B cell (primary cell): ENCODE data around the gene GGT5. TPM values are rescaled to one million over a fixed set of nuclear protein-coding genes. Genes with fewer than 3 reads are reported as not detected.
A peak's percentile ranks its signal among the peaks of the same experiment; 100 is the strongest.

Experiments used
- ATAC-seq: fragments of 200-7000 bp; cut with Tn5 transposase; one replicate; pipeline ENCODE4 v1.10.0; 2021; ENCODE audit warnings: low read depth, mild to moderate bottlenecking, moderate number of reproducible peaks, moderate library complexity
- CTCF ChIA-PET: fragments of 350-600 bp; sonication (Branson Sonifier 250); formaldehyde crosslinking; loops from one replicate; lab custom pipeline; 2021; ENCODE audit warnings: antibody characterized with exemption, inconsistent platforms; lab: Charles Lee
- POLR2A ChIA-PET: fragments of 350-600 bp; sonication (Branson Sonifier 250); formaldehyde crosslinking; loops from one replicate; lab custom pipeline; 2021; ENCODE audit warnings: antibody characterized with exemption; lab: Charles Lee
- DNase-seq: peaks from one replicate; pipeline ENCODE4 v3.0.0; 2013
- H2AFZ ChIP-seq: 2 replicates; pipeline ENCODE4 v1.6.1; 2012; ENCODE audit warnings: mild to moderate bottlenecking, low read depth, low read length; ENCODE audit not compliant: insufficient read depth, poor library complexity, severe bottlenecking
- H3K27ac ChIP-seq, 2 donors: 1 replicate in 1 of 2; 2 replicates in 1 of 2; pipeline ENCODE4 v1.5.1; 2012 to 2013; ENCODE audit warnings: low read length in 2 of 2, mild to moderate bottlenecking in 2 of 2, moderate library complexity in 1 of 2
- H3K27me3 ChIP-seq, 4 experiments: fragments of 200-600 bp in 1 of 4; sonication (generic) in 1 of 4; replicated peaks in 1 of 4; 1 replicate in 2 of 4; 2 replicates in 2 of 4; pipeline versions ENCODE4 v1.6.1 to v1.7.0; 2013 to 2016; ENCODE audit warnings: low read length in 3 of 4, mild to moderate bottlenecking in 2 of 4, mixed read lengths in 1 of 4, moderate library complexity in 1 of 4; ENCODE audit not compliant: insufficient read depth in 4 of 4, control insufficient read depth in 3 of 4; ENCODE audit errors: control extremely low read depth in 1 of 4
- H3K36me3 ChIP-seq, 2 experiments: replicated peaks in 1 of 2; 1 replicate in 1 of 2; 2 replicates in 1 of 2; pipeline versions ENCODE4 v1.6.1 to v1.7.1; 2013; ENCODE audit warnings: low read length in 1 of 2; ENCODE audit not compliant: insufficient read depth in 2 of 2, control insufficient read depth in 1 of 2; ENCODE audit errors: control extremely low read depth in 1 of 2, extremely low read depth in 1 of 2
- H3K4me1 ChIP-seq, 2 donors: fragments of 200-600 bp in 1 of 2; sonication (generic) in 1 of 2; 1 replicate in 1 of 2; 2 replicates in 1 of 2; pipeline versions ENCODE4 v1.5.1 to v1.6.1; 2013 to 2017; ENCODE audit warnings: low read length in 2 of 2; ENCODE audit not compliant: control insufficient read depth in 2 of 2, insufficient read depth in 2 of 2
- H3K4me2 ChIP-seq: replicated peaks from 2 replicates; pipeline ENCODE3; 2012; ENCODE audit warnings: mild to moderate bottlenecking, low read depth, low read length; ENCODE audit not compliant: poor library complexity, severe bottlenecking
- H3K4me3 ChIP-seq, 5 experiments: fragments of 200-600 bp in 1 of 5; sonication (generic) in 1 of 5; 1 replicate in 3 of 5; 2 replicates in 2 of 5; pipeline versions ENCODE4 v1.5.1 to v1.7.0; 2011 to 2016; ENCODE audit warnings: low read length in 4 of 5, mild to moderate bottlenecking in 4 of 5, low read depth in 2 of 5, control low read depth in 1 of 5, moderate library complexity in 1 of 5; ENCODE audit not compliant: insufficient read depth in 1 of 5; ENCODE audit errors: control extremely low read depth in 1 of 5, extremely low read depth in 1 of 5
- H3K79me2 ChIP-seq: fragments of 200-600 bp; sonication (generic); one replicate; pipeline ENCODE4 v1.6.0; 2016; ENCODE audit warnings: low read length; ENCODE audit not compliant: control insufficient read depth, insufficient read depth
- H3K9ac ChIP-seq: fragments of 200-600 bp; sonication (generic); 2 replicates; pipeline ENCODE4 v1.6.1; 2017; ENCODE audit warnings: mild to moderate bottlenecking, low read length, moderate library complexity
- H3K9me3 ChIP-seq, 3 donors: one replicate each; pipeline versions ENCODE4 v1.6.1 to v1.7.1; 2013; ENCODE audit warnings: low read length in 2 of 3; ENCODE audit not compliant: control insufficient read depth in 2 of 3, insufficient read depth in 1 of 3; ENCODE audit errors: control extremely low read depth in 1 of 3
- H4K20me1 ChIP-seq: 2 replicates; pipeline ENCODE4 v1.6.0; 2012; ENCODE audit warnings: mild to moderate bottlenecking, low read length; ENCODE audit not compliant: insufficient read depth, control insufficient read depth, poor library complexity, severe bottlenecking
- H3K27ac Mint-ChIP-seq: one replicate; pipeline ENCODE4 v1.8.0; 2021; ENCODE audit warnings: mixed read lengths
- H3K27me3 Mint-ChIP-seq: one replicate; pipeline ENCODE4 v1.8.0; 2021; ENCODE audit warnings: mixed read lengths
- H3K4me1 Mint-ChIP-seq: one replicate; pipeline ENCODE4 v1.8.0; 2021; ENCODE audit warnings: mixed read lengths
- H3K4me3 Mint-ChIP-seq: one replicate; pipeline ENCODE4 v1.8.0; 2021; ENCODE audit warnings: mixed read lengths
- H3K9me3 Mint-ChIP-seq: one replicate; pipeline ENCODE4 v1.8.0; 2022; ENCODE audit warnings: mixed read lengths; ENCODE audit not compliant: insufficient read depth
- CTCF ChIP-seq: fragments of 200-600 bp; IDR thresholded peaks from one replicate; pipeline ENCODE4 v1.8.0; 2022; ENCODE audit warnings: antibody characterized with exemption, mild to moderate bottlenecking
- EZH2 ChIP-seq: IDR thresholded peaks from 2 replicates; pipeline ENCODE4 v1.6.1; 2012; ENCODE audit warnings: borderline replicate concordance, low read depth, mild to moderate bottlenecking, moderate library complexity, low read length; ENCODE audit not compliant: insufficient read depth, poor library complexity, severe bottlenecking
- WGBS: methylation state at CpG from one replicate; pipeline ENCODE4 v1.1.5; 2013; ENCODE audit warnings: missing lambda C conversion rate; ENCODE audit not compliant: insufficient coverage; 5-methylcytosine and 5-hydroxymethylcytosine counted together
- intact Hi-C: fragments of 100-400 bp; cut with micrococcal nuclease; formaldehyde crosslinking; loops from one replicate; pipeline ENCODE4 v1.10.0; 2022
- polyA plus RNA-seq: library from polyadenylated mRNA; depleted of rRNA; stranded (reverse); fragments of >200 nt; gene quantifications from 2 replicates; pipeline ENCODE4 v1.2.3, GENCODE V29; 2012
- total RNA-seq, 2 donors: library from RNA; stranded (reverse); fragments of 120-200 nt in 1 of 2; gene quantifications; 1 replicate in 1 of 2; 2 replicates in 1 of 2; pipeline versions ENCODE4 v1.2.3 to v1.2.4, GENCODE V29; 2013 to 2022

The GGT5 gene
- total and polyA plus RNA-seq, 2 donors (not counting 1 experiment from before 2014, with no cell fraction given), result not detected

- no peak overlapping the region for H3K4me2 ChIP-seq
- POLR2A ChIA-PET, result no interaction called here
- DNase-seq (no peak), ATAC-seq (no peak)
- H3K27me3 ChIP-seq, result no peaks in the 10 kb centered on the region
- 0% methylated on average over 1 of the region's 2 CpGs for WGBS
- no peak overlapping the region for H3K27ac ChIP-seq
- TF ChIP-seq EZH2, result no peak
- TF ChIP-seq CTCF, result no peak
- no peaks in the 10 kb centered on the region for H3K79me2 ChIP-seq
- no peak overlapping the region for H3K4me3 ChIP-seq
- peak overlapping the region; percentile 26 for H2AFZ ChIP-seq
- H3K4me1 Mint-ChIP-seq, result peaks cover 34% of the 10 kb centered on the region
- CTCF ChIA-PET, result interaction anchor here (1.4 kb wide), 1 partner anchor 35 kb away, joined by 3 read pairs; no protein-coding TSS in a partner anchor
- peaks cover 18 to 34% of the 10 kb centered on the region in 2 donors for H3K4me1 ChIP-seq
- no peaks in the 10 kb centered on the region for H4K20me1 ChIP-seq
- no peak overlapping the region for H3K9ac ChIP-seq
- H3K9me3 ChIP-seq, result no peaks in the 10 kb centered on the region
- no peaks in the 10 kb centered on the region for H3K9me3 Mint-ChIP-seq
- H3K27me3 Mint-ChIP-seq, result no peaks in the 10 kb centered on the region
- intact Hi-C loops, result no loop called here
- no peak overlapping the region for H3K4me3 Mint-ChIP-seq
- H3K36me3 ChIP-seq, result no peaks in the 10 kb centered on the region
- H3K27ac Mint-ChIP-seq, result no peak overlapping the region
These were observed 36.7 kb downstream of the GGT5 start for GRCh38 chr22:24208012-24208749.

GRCh38 chr22:24207264-24208011 is 37.4 kb downstream of the GGT5 start:
- Histone ChIP-seq H3K9me3 (no peaks in the 10 kb centered on the region), H3K79me2 (no peaks in the 10 kb centered on the region), H3K36me3 (no peaks in the 10 kb centered on the region), H3K27me3 (no peaks in the 10 kb centered on the region), H2AFZ (peak overlapping the region; percentile 26), H3K27ac (no peak overlapping the region), H4K20me1 (no peaks in the 10 kb centered on the region), H3K9ac (no peak overlapping the region), H3K4me2 (no peak overlapping the region), H3K4me1 (peaks cover 16 to 31% of the 10 kb centered on the region in 2 donors), H3K4me3 (no peak overlapping the region)
- 70% methylated on average over 7 of the region's 8 CpGs for WGBS
- Mint-ChIP-seq H3K27me3 (no peaks in the 10 kb centered on the region), H3K4me1 (peaks cover 32% of the 10 kb centered on the region), H3K27ac (no peak overlapping the region), H3K9me3 (no peaks in the 10 kb centered on the region), H3K4me3 (peak overlapping the region; percentile 2)
- intact Hi-C loops, result no loop called here
- CTCF ChIA-PET, result interaction anchor here (1.4 kb wide), 1 partner anchor 35 kb away, joined by 3 read pairs; no protein-coding TSS in a partner anchor
- POLR2A ChIA-PET, result no interaction called here
- no peak for TF ChIP-seq EZH2
- no peak for TF ChIP-seq CTCF
- DNase-seq (no peak), ATAC-seq (no peak)
